GM12875 (cell line): ENCODE results near the gene FBXL15.

Source experiments
- H3K4me3 ChIP-seq: one replicate; pipeline ENCODE4 v1.5.1; 2011; ENCODE audit warnings: low read depth, low read length, control low read depth
- CTCF ChIP-seq: IDR thresholded peaks from 2 replicates; pipeline ENCODE4 v1.5.1; 2011; ENCODE audit warnings: low read depth, mild to moderate bottlenecking, control low read depth, inconsistent platforms, low read length, moderate library complexity, borderline replicate concordance; ENCODE audit not compliant: insufficient read depth

FBXL15 gene

GRCh38 chr10:102394079-102394800 lies 26.4 kb upstream of the FBXL15 start:
- peak overlapping the region; percentile 70 for H3K4me3 ChIP-seq
- no peak; the same call in 1 of the 2 replicates for TF ChIP-seq CTCF

GRCh38 chr10:102394801-102395399 lies 25.7 kb upstream of the FBXL15 start:
- TF ChIP-seq CTCF, result no peak

GRCh38 chr10:102395400-102396316 lies 25.0 kb upstream of the FBXL15 start, which contains the start of gene NFKB2:
Gene NFKB2, plus strand, starts transcription at chr10:102395705. Its CDS starts 255 bp downstream, at chr10:102395960.
- H3K4me3 ChIP-seq, result peak within 1 kb of the TSS; percentile 70

More at GRCh38 chr10:102394801-102395399, 25.7 kb upstream of the FBXL15 start:
- peak overlapping the region; percentile 70 for H3K4me3 ChIP-seq

GRCh38 chr10:102396317-102396650 lies 24.4 kb upstream of the FBXL15 start:
- TF ChIP-seq CTCF, result no peak
- H3K4me3 ChIP-seq, result peak overlapping the region; percentile 70

More at GRCh38 chr10:102395400-102396316, 25.0 kb upstream of the FBXL15 start, which contains the start of gene NFKB2:
- no peak for TF ChIP-seq CTCF

- peak overlapping the region; percentile 70 for H3K4me3 ChIP-seq
- TF ChIP-seq CTCF, result no peak
Observed at GRCh38 chr10:102396730-102397151, 23.9 kb upstream of the FBXL15 start.

- TF ChIP-seq CTCF, result no peak
- peak overlapping the region; percentile 70 for H3K4me3 ChIP-seq
Observed at GRCh38 chr10:102397222-102398171, 23.1 kb upstream of the FBXL15 start.
